HG03280 (cell line): ENCODE measurements around the gene CYP2W1.

Source experiments
- ATAC-seq: cut with Tn5 transposase; IDR thresholded peaks from one replicate; pipeline ENCODE4 v1.9.1; 2021; ENCODE audit warnings: mild to moderate bottlenecking, moderate library complexity; ENCODE audit not compliant: unreplicated experiment

The CYP2W1 gene

GRCh38 chr7:1014681-1015080 is 31.7 kb downstream of the CYP2W1 start:
- no peak for ATAC-seq

GRCh38 chr7:1015196-1016121 is 32.5 kb downstream of the CYP2W1 start:
- ATAC-seq, result no peak

GRCh38 chr7:1016577-1017531 is 33.9 kb downstream of the CYP2W1 start:
- no peak for ATAC-seq

- ATAC-seq, result no peak
Measured at GRCh38 chr7:1017586-1018333, 34.8 kb downstream of the CYP2W1 start.

- ATAC-seq, result no peak
Measured at GRCh38 chr7:1018334-1018695, 35.3 kb downstream of the CYP2W1 start.

GRCh38 chr7:1019255-1019785 is 36.3 kb downstream of the CYP2W1 start:
- ATAC-seq, result no peak

GRCh38 chr7:1019789-1020610 is 37.0 kb downstream of the CYP2W1 start:
- ATAC-seq, result no peak

- no peak for ATAC-seq
Measured at GRCh38 chr7:1020849-1021251, 37.9 kb downstream of the CYP2W1 start.

GRCh38 chr7:1021366-1021765 is 38.4 kb downstream of the CYP2W1 start:
- no peak for ATAC-seq

GRCh38 chr7:1021931-1022330 is 39.0 kb downstream of the CYP2W1 start:
- ATAC-seq, result no peak

- ATAC-seq, result no peak
Measured at GRCh38 chr7:1022356-1022755, 39.4 kb downstream of the CYP2W1 start.

- no peak for ATAC-seq
Measured at GRCh38 chr7:1022801-1023465, 40.0 kb downstream of the CYP2W1 start.

- peak; percentile 51 for ATAC-seq
Measured at GRCh38 chr7:1024331-1024841, 41.4 kb downstream of the CYP2W1 start.

- ATAC-seq, result no peak
Measured at GRCh38 chr7:1024876-1025742, 42.1 kb downstream of the CYP2W1 start.

- no peak for ATAC-seq
Measured at GRCh38 chr7:1025743-1026581, 43.0 kb downstream of the CYP2W1 start.

- no peak for ATAC-seq
Measured at GRCh38 chr7:1026721-1027161, 43.8 kb downstream of the CYP2W1 start.
